Measurements from ENCODE around the gene KIAA0513.

GRCh38 chr16:84999857-85000480 is 27.6 kb upstream of the KIAA0513 start:
- no peak for TF ChIP-seq CTCF (IDR thresholded peaks at IDR 0.05)
- no peak for TF ChIP-seq POLR2A (IDR thresholded peaks at IDR 0.05)

Measured in heart left ventricle (tissue), 13 donors.